ENCODE results near the gene AKAP13.

- TF ChIP-seq POLR2AphosphoS5 (IDR thresholded peaks at IDR 0.05), result no peak
- TF ChIP-seq POLR2A (IDR thresholded peaks at IDR 0.05), result no peak
- TF ChIP-seq CTCF (IDR thresholded peaks at IDR 0.05), result no peak
- peak in 1 of 4 donors; percentile 8 for TF ChIP-seq EP300 (IDR thresholded peaks at IDR 0.05)
Measured at GRCh38 chr15:85374831-85375230, 5.6 kb upstream of the AKAP13 start.
